NCI-H526 treated with DMSO at 0.1 percent for 48 hours (cell line): ENCODE measurements around the gene SERINC1.
A peak's percentile ranks its signal among the peaks of the same experiment; 100 is the strongest.
"Not testable (repeated sequence)": the region's sequence is repeated elsewhere in the genome, so short reads cannot be mapped to it uniquely, and the experiment has no call there.

Experiments
- DNase-seq: peaks from one replicate; lab custom pipeline; 2025; lab: John Stamatoyannopoulos, UW

The SERINC1 gene

GRCh38 chr6:122471107-122472021 is at the start of gene SERINC1:
Gene SERINC1, minus strand, starts transcription at chr6:122471807. Its CDS starts 70 bp downstream, at chr6:122471737.
- peak; percentile 80 for DNase-seq

DNA sequence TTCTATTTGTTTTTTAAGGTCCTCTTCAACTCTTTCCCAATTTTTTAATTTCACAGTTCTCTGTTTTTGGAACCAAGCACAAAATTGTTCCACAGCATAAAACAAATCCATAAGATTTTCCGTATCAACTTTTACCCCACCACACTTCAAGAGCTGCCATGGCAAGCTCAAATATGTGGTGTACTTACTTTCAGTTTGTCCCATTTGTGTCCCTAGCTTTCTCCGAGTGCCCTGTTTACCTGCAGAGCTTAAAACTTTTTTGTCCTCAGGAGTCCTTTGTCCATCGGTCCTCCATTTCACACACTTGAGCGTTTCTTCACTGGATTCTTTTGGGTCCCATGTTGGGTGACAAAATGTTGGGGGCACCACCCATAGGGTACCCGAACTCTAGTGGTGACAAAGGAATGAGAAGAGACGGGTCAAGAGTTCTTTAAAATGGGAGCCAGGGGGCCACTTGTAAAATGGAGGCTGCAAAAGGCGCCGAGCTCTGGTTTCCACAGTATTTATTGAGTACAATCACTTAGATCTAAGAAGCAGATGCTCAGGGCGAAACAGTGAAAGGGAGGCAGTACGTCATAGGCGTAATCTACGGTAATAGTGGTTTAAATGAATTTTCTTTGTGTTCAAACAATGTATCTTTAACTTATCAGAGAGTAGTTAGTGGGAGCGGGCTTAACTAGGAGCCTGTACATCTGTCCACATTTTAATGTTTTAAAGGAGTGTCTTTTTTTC is 39.8 kb upstream of the SERINC1 start:
- no peak for DNase-seq

GRCh38 chr6:122505170-122505569 is 33.6 kb upstream of the SERINC1 start:
- DNase-seq = not testable (repeated sequence)

- no peak for DNase-seq
Measured at GRCh38 chr6:122501475-122501874, 29.9 kb upstream of the SERINC1 start.

DNA sequence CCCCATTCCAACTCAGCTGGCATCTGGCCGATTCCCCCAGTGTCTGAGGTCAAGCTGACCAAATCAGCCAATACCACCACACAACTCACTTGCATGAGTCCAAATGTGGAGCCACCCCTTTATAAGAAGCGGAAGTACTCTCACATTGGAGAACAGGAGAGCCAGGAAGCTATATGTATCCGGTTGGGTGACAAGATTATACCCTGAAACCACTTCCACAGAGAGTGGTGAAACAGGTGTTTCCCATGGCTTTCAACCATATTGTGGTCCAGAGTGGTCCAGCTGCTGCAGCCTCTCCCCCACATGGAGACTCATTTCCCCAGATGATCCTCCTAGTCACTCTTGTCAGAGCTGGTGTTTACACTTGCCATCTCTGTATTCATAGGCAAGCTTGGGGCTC is 24.0 kb upstream of the SERINC1 start:
- no peak for DNase-seq

DNA sequence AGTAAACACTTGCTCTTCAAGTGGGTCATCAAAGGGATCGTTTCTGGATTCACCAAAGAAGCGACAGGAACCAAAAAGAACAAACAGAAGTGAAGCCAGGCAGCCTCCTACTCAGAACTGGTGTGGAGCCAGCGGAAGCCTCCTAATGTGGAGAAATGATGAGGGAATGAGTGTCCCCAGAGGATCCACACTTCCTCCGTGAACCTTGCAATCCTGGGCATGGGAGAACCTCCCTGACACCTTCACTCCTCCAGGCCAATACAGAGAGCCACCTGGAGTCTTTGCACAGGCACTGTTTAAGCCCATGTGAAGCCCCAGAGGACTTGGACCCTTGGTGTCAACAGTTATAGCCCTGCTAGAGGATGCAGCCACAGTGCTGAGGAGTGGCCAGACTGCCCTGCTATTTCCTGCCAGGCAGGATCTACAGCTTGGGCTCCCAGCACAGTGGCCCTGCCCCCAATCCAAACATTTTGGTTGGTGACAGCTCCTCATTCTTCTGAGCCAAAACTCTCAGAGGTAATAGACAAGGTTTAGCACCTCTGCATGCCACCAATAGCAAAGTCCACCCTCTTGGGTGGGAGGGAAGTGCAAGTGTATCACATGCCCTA is 23.2 kb upstream of the SERINC1 start:
- no peak for DNase-seq

DNA sequence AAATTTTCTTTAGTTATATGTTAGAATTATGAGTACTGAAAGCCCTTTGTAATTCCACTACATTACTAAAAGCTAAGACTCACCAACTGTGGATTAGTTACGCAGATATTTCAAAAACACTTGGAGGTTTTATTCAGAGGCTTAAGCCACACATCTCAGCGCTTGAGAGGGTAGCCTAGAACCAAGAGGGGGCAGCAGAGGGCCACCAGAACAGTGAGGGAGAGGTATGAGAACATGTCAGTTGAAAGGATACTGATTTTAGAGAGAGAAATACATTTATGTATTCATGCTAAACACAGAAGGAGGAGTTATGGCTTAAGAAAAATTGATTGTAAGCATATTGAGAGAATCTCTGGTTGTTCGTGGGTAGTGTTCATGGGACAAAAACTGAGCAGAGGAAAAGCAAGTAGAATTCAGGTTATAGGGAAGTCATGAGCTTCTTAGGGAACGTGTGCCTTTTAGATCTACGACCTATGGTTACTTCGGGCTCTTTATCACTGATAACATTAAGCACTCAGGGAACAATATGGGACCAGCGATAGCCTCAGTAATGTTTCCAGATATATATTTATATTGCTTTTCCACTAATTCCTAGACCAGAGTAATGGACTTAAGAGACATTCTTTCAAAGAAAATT is 20.4 kb upstream of the SERINC1 start:
- peak; percentile 60 for DNase-seq

GRCh38 chr6:122490607-122491006 is 19.0 kb upstream of the SERINC1 start:
- no peak for DNase-seq

GRCh38 chr6:122484760-122485159 is 13.2 kb upstream of the SERINC1 start:
- DNase-seq = no peak

GRCh38 chr6:122482750-122483080 is 11.1 kb upstream of the SERINC1 start:
- DNase-seq = no peak

- DNase-seq = no peak
Measured at GRCh38 chr6:122476131-122476530, 4.5 kb upstream of the SERINC1 start.

DNA sequence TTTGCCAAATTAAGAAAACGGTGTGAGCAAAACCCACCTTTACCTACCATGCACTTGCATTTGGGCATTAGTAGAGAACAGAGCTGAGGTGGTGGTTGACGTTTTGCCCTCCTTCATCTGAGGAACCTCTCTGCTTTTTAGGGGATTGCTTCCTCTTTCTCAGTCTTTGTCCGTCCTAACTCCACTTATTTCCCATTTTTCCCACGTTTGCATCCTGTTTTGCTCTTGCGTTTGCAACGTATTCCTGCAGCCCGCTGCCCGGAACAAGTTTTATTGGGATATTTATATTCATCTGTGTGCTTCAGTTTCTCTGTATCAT is 374 bp upstream of the SERINC1 start:
- DNase-seq = no peak

DNA sequence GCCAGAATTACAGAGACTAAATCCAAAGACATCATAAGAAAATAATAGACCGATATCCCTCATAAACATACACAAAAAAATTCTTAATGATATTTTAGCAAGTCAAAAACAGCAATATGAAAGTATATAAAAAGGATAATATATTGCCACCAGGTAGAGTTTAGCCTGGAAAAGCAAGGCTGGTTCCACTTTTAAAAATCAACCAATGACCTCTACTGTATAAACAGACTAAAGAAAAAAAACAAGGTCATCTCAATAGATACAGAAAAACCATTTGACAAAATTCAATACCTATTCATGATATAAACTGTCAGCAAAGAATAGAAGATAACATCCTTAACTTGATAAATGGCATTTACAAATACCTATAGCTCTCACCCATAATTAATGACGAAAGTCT is 9.7 kb downstream of the SERINC1 start:
- no peak for DNase-seq

- DNase-seq = not testable (repeated sequence)
Measured at GRCh38 chr6:122459865-122460416, 11.7 kb downstream of the SERINC1 start.

GRCh38 chr6:122459240-122459639 is 12.4 kb downstream of the SERINC1 start:
- DNase-seq = no peak

DNA sequence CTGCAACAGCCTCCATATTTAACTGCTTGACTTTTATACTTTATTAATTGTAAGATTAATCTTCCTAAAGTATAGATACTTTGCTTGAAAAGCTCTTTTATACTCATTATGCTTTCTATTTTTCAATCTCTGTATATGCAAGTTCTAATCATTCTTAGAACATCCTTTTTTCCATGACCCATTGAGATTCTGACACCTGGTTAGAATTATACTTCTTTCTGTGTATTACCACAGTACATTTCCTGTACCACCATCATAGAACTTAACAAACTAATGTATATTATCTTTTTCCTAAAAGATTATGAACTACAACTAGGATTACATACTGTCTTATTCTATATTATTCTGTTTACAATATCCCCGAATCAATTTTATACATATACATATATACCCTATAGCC is 13.5 kb downstream of the SERINC1 start:
- no peak for DNase-seq

DNA sequence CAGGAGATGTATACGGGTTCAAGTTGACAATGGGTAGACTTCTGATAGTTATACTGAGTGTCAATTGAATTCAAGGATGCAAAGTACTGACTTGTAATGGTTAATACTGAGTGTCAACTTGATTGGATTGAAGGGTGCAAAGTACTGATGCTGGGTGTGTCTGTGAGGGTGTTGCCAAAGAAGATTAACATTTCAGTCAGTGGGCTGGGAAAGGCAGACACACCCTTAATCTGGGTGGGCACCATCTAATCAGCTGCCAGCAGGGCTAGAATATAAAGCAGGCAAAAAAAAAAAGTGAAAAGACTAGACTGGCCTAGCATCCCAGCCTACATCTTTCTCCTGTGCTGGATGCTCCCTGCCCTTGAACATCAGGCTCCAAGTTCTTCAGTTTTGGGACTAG is 16.5 kb downstream of the SERINC1 start:
- DNase-seq = not testable (repeated sequence)

DNA sequence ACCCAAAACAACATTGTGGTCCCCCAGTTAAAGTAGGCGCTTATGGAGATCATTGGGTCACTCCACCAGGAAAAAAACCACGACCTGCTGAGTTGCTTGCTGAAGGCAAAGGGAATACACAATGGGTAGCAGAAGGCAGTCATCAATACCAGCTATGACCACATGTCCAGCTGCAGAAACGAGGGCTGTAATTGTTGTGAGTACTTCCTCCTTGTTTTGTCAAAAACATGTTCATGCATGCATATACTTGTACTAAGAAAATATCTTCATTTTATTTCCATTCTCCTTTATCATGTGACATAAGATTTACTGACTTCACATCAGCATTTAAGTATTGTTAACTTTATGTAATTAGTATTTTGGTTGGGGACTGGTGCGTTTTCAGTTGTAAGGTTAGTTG is 16.9 kb downstream of the SERINC1 start:
- DNase-seq = no peak

DNA sequence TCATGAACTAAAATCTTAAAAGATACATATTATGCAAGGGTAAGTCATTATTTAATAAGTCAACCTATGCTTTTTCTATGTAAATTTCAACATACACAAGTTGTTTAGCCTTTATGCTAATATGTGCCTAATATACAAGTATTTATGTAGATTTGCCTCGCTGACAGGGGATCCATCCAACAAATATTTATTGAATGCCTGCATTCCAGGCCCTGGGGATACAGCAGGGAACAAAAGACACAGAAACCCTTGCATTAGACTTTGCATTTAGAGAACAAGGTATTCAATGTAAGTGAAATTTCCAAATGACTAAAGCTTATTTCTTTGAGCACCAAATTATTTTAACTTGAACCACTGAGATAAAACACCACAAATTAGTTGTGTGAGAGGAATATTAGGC is 19.1 kb downstream of the SERINC1 start:
- no peak for DNase-seq

DNA sequence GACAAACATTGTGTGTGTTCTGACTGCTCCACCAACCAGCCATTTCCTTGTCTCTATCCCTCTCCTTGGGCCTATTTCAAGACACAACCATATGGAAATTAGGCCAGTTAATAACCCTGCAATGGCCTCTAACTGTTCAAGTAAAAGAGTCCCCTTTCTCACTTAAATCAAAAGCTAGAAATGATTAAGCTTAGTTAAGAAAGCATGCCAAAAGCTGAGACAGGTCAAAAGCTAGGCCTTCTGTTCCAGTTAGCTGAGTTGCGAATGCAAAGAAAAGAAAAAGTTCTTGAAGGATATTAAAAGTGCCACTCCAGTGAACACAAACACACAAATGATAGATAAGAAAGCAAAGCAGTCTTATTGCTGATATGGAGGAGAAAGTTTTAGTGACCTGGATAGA is 22.5 kb downstream of the SERINC1 start:
- no peak for DNase-seq

DNA sequence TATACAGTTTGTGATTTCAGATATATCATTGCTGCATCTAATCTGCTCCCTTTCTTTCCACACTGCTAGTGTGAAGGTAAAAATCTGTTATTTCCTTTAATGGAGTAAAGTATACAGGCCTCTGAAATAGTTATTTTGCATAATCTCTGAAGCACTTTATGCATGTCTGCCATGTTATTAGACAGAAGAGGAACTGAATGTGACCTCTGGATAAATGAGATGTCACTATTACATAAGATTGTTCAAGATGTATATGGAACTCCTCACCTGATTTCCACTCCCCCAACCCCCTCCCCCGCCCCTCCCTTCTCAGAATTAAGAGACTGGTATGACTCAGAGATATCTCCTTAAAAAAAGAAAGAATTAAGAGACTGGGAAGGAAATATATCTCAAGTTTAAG is 26.3 kb downstream of the SERINC1 start:
- DNase-seq = no peak

DNA sequence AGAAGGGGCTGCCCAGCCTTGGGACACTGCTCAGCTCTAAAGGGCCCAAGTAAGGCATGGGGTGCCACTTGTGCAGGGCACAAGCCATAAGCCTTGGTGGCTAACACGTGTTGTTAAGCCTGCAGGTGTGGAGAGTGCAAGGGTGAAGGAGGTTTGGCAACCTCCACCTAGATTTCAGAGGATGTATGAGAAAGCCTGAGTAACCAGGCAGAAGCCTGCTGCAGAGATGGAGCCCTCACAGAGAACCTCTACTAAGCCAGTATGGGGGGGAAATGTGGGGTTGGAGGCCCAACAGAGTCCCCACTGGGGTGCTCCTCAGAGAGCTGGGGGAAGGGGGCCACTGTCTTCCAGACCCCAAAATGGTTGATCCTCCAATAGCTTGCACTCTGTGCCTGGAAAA is 32.6 kb downstream of the SERINC1 start:
- DNase-seq = no peak
